Endothelial cell (in vitro differentiated cells): ENCODE data around the gene NCKAP1. TPM values are rescaled to one million over a fixed set of nuclear protein-coding genes. Genes with fewer than 3 reads are reported as not detected.

Experiments
- DNase-seq: peaks from one replicate; pipeline ENCODE4 v3.0.0; 2021; ENCODE audit warnings: low spot score
- H3K27ac Mint-ChIP-seq: one replicate; pipeline ENCODE4 v1.8.0; 2021; ENCODE audit warnings: mixed read lengths, inconsistent platforms; ENCODE audit not compliant: unreplicated experiment
- H3K27me3 Mint-ChIP-seq: one replicate; pipeline ENCODE4 v1.8.0; 2021; ENCODE audit warnings: mild to moderate bottlenecking, moderate library complexity, mixed read lengths, inconsistent platforms; ENCODE audit not compliant: unreplicated experiment
- H3K36me3 Mint-ChIP-seq: one replicate; pipeline ENCODE4 v1.8.0; 2021; ENCODE audit warnings: mild to moderate bottlenecking, low read depth, mixed read lengths, inconsistent platforms; ENCODE audit not compliant: unreplicated experiment
- H3K4me1 Mint-ChIP-seq: one replicate; pipeline ENCODE4 v1.8.0; 2021; ENCODE audit warnings: mild to moderate bottlenecking, mixed read lengths, inconsistent platforms; ENCODE audit not compliant: unreplicated experiment
- H3K4me3 Mint-ChIP-seq: one replicate; pipeline ENCODE4 v1.8.0; 2021; ENCODE audit warnings: mild to moderate bottlenecking, mixed read lengths, inconsistent platforms; ENCODE audit not compliant: unreplicated experiment
- H3K9me3 Mint-ChIP-seq: one replicate; pipeline ENCODE4 v1.8.0; 2021; ENCODE audit warnings: mixed read lengths, inconsistent platforms; ENCODE audit not compliant: unreplicated experiment
- CTCF ChIP-seq: fragments of 200-600 bp; sonication (generic); IDR thresholded peaks from one replicate; pipeline ENCODE4 v1.5.0; 2021; ENCODE audit warnings: antibody characterized with exemption; ENCODE audit not compliant: unreplicated experiment
- total RNA-seq: library from RNA; stranded (reverse); fragmentation: NEBNext Ultra II Directional; extraction: Animal tissue kit (Norgen Biotek cat#: 25700); gene quantifications from one replicate; pipeline ENCODE4 v1.2.1, GENCODE V29; 2021; ENCODE audit not compliant: unreplicated experiment

Gene NCKAP1
- total RNA-seq, 1 donor from 2014 or later = 171 TPM

DNA sequence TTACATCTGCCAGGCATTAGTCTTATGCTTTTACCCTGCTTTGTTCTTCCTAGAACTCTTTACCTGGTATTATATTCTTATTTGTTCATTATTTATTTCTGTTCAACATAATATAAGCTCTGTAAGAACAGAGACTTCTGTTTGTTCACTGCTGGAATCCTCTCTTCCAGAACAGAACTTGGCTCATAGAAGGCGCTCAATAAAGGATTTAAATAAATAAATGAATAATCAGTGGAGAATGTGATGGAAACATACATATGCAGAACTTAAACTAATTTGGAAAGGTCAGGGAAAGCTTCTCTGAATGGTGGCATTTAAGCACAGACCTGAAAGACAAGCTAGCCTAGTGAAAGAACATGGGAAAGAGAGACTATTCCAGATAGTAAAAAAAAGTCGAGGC is 24.3 kb downstream of the NCKAP1 start:
- DNase-seq = no peak
- H3K27me3 Mint-ChIP-seq = no peaks in the 10 kb centered on the region
- H3K9me3 Mint-ChIP-seq = no peaks in the 10 kb centered on the region
- no peak overlapping the region for H3K27ac Mint-ChIP-seq
- H3K4me3 Mint-ChIP-seq = no peak overlapping the region
- no peak for TF ChIP-seq CTCF
- H3K36me3 Mint-ChIP-seq = peaks cover 27% of the 10 kb centered on the region
- H3K4me1 Mint-ChIP-seq = peaks cover 15% of the 10 kb centered on the region

DNA sequence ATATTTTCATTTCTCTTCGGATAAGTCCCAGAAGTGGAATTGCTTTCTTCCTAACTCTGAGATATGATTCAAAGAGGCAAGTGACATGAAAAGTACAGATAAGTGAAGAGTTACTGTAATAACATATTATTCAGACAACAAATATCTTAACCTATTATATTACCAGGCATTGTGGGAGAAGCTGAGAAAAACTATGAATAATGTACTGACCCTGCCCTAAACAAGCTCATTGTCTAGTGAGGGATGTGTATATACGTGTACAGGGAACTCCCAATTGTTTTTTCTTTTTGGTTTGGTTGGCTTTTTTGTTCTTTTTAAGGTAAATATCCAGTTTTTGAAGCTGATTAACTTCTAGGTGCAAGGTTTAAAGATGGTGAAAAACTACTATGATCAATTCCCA is 26.5 kb downstream of the NCKAP1 start:
- H3K36me3 Mint-ChIP-seq = peaks cover 16% of the 10 kb centered on the region
- no peak overlapping the region for H3K4me3 Mint-ChIP-seq
- TF ChIP-seq CTCF = no peak
- H3K27me3 Mint-ChIP-seq = peaks cover 4% of the 10 kb centered on the region
- peaks cover 13% of the 10 kb centered on the region for H3K4me1 Mint-ChIP-seq
- H3K27ac Mint-ChIP-seq = no peak overlapping the region
- no peak for DNase-seq
- H3K9me3 Mint-ChIP-seq = no peaks in the 10 kb centered on the region

- Mint-ChIP-seq H3K4me1 (peaks cover 9% of the 10 kb centered on the region), H3K36me3 (peaks cover 11% of the 10 kb centered on the region), H3K27me3 (peaks cover 5% of the 10 kb centered on the region), H3K27ac (no peak overlapping the region), H3K9me3 (no peaks in the 10 kb centered on the region), H3K4me3 (no peak overlapping the region)
- no peak for TF ChIP-seq CTCF
- no peak for DNase-seq
These were observed 28.1 kb downstream of the NCKAP1 start for GRCh38 chr2:183010112-183010511.

- no peak for TF ChIP-seq CTCF
These were observed 28.9 kb downstream of the NCKAP1 start for GRCh38 chr2:183009249-183009899.

DNA sequence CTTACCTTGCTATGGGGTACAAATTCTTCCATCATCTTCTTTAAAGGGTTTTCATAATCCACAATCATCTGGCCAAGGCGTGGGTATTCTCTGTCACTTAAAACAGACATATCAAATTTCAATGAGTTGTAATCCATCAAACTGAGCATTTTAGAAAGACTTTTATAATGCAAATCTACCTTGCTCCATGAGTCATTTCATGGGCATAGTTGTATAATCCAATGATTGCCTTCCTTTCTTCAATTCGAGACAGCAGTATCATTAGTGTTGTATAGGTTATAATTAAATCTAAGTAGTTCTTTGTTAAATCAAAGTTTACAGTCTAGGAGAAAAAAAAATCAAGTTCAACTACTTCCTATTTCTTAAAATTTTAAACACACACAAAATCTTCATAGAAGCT is 36.3 kb downstream of the NCKAP1 start:
- TF ChIP-seq CTCF = no peak
- Mint-ChIP-seq H3K27ac (peak overlapping the region; percentile 20), H3K27me3 (peaks cover 2% of the 10 kb centered on the region), H3K4me1 (no peaks in the 10 kb centered on the region), H3K9me3 (no peaks in the 10 kb centered on the region), H3K36me3 (peaks cover 22% of the 10 kb centered on the region), H3K4me3 (no peak overlapping the region)
- no peak for DNase-seq

More at GRCh38 chr2:183009249-183009899, 28.9 kb downstream of the NCKAP1 start:
- Mint-ChIP-seq H3K27ac (no peak overlapping the region), H3K9me3 (no peaks in the 10 kb centered on the region), H3K4me3 (no peak overlapping the region), H3K27me3 (peaks cover 5% of the 10 kb centered on the region), H3K4me1 (peaks cover 9% of the 10 kb centered on the region), H3K36me3 (peaks cover 11% of the 10 kb centered on the region)
- DNase-seq = no peak
